Measurements from ENCODE around the gene NCAPH2. TPM values are rescaled to one million over a fixed set of nuclear protein-coding genes. Genes with fewer than 3 reads are reported as not detected.

The NCAPH2 gene
- total RNA-seq, 1 donor from 2014 or later = 45.7 TPM

GRCh38 chr22:50572965-50573364 lies 64.9 kb downstream of the NCAPH2 start:
- Histone ChIP-seq H3K9me3 (no peaks in the 10 kb centered on the region), H3K27me3 (no peaks in the 10 kb centered on the region), H3K27ac (no peak overlapping the region), H3K4me3 (no peak overlapping the region), H3K4me1 (no peaks in the 10 kb centered on the region), H3K36me3 (peaks cover 0 to 9% of the 10 kb centered on the region in 2 donors)
- DNase-seq (ENCODE audit: extremely low spot score in 2 of 2) = no peak
- intact Hi-C loops (cut with DNase I) = no loop called here
- TF ChIP-seq POLR2A (IDR thresholded peaks at IDR 0.05) = no peak
- TF ChIP-seq POLR2AphosphoS5 (IDR thresholded peaks at IDR 0.05; ENCODE audit: insufficient read depth in 1 of 2, low read depth in 1 of 2) = no peak
- TF ChIP-seq CTCF (IDR thresholded peaks at IDR 0.05) = no peak

- H3K9me3 ChIP-seq = no peaks in the 10 kb centered on the region
- H3K36me3 ChIP-seq = peaks cover 0 to 9% of the 10 kb centered on the region in 2 donors
- no peak overlapping the region for H3K27ac ChIP-seq
- peaks cover 7% of the 10 kb centered on the region for H3K4me1 ChIP-seq
- TF ChIP-seq CTCF (IDR thresholded peaks at IDR 0.05) (no peak), POLR2A (IDR thresholded peaks at IDR 0.05) (no peak), POLR2AphosphoS5 (IDR thresholded peaks at IDR 0.05; ENCODE audit: insufficient read depth in 1 of 2, low read depth in 1 of 2) (no peak)
- intact Hi-C loops (cut with DNase I) = no loop called here
- no peak for DNase-seq (ENCODE audit: extremely low spot score in 2 of 2)
- no peak overlapping the region for H3K4me3 ChIP-seq
- H3K27me3 ChIP-seq = no peaks in the 10 kb centered on the region
These were observed 65.7 kb downstream of the NCAPH2 start for GRCh38 chr22:50573491-50574382.

- peaks cover 9% of the 10 kb centered on the region for H3K4me1 ChIP-seq
- intact Hi-C loops (cut with DNase I) = no loop called here
- no peak overlapping the region for H3K27ac ChIP-seq
- H3K27me3 ChIP-seq = no peaks in the 10 kb centered on the region
- peaks cover 0 to 9% of the 10 kb centered on the region in 2 donors for H3K36me3 ChIP-seq
- TF ChIP-seq POLR2A (IDR thresholded peaks at IDR 0.05) = no peak
- TF ChIP-seq CTCF (IDR thresholded peaks at IDR 0.05) = no peak
- no peak for TF ChIP-seq POLR2AphosphoS5 (IDR thresholded peaks at IDR 0.05; ENCODE audit: insufficient read depth in 1 of 2, low read depth in 1 of 2)
- no peaks in the 10 kb centered on the region for H3K9me3 ChIP-seq
- H3K4me3 ChIP-seq = no peak overlapping the region
- no peak for DNase-seq (ENCODE audit: extremely low spot score in 2 of 2)
These were observed 66.3 kb downstream of the NCAPH2 start for GRCh38 chr22:50574383-50574755.

Other genes with a start within 250 kb of the NCAPH2 start
- 15.0 TPM for gene MAPK12, start 246.5 kb upstream of the NCAPH2 start, total RNA-seq
- gene MAPK11, start 237.8 kb upstream of the NCAPH2 start, total RNA-seq = 7.4 TPM
- 180 TPM for gene PLXNB2, start 200.6 kb upstream of the NCAPH2 start, total RNA-seq
- gene DENND6B, start 181.2 kb upstream of the NCAPH2 start, total RNA-seq = 2.7 TPM
- gene PPP6R2, start 164.9 kb upstream of the NCAPH2 start, total RNA-seq = 49.1 TPM
- 37.3 TPM for gene SBF1, start 33.2 kb upstream of the NCAPH2 start, total RNA-seq
- gene ADM2, start 26.7 kb upstream of the NCAPH2 start, total RNA-seq = not detected
- gene MIOX, start 21.4 kb upstream of the NCAPH2 start, total RNA-seq = not detected
- 57.0 TPM for gene LMF2, start 522 bp upstream of the NCAPH2 start, total RNA-seq
- gene SCO2, start 17.4 kb downstream of the NCAPH2 start, total RNA-seq = 25.0 TPM
- gene TYMP, start 21.8 kb downstream of the NCAPH2 start, total RNA-seq = 82.0 TPM
- gene KLHDC7B, start 37.7 kb downstream of the NCAPH2 start, total RNA-seq = 0.49 TPM
- not detected for gene SYCE3, start 54.7 kb downstream of the NCAPH2 start, total RNA-seq
- 29.2 TPM for gene CPT1B, start 70.2 kb downstream of the NCAPH2 start, total RNA-seq
- 51.6 TPM for gene CHKB, start 74.6 kb downstream of the NCAPH2 start, total RNA-seq
- gene MAPK8IP2, start 92.6 kb downstream of the NCAPH2 start, total RNA-seq = 3.2 TPM
- gene ARSA, start 119.9 kb downstream of the NCAPH2 start, total RNA-seq = 44.2 TPM
- 20.4 TPM for gene SHANK3, start 164.6 kb downstream of the NCAPH2 start, total RNA-seq
- not detected for gene ACR, start 230.0 kb downstream of the NCAPH2 start, total RNA-seq